GM21528 (cell line): ENCODE results near the gene MATN4.
"Not testable (repeated sequence)": the region's sequence is repeated elsewhere in the genome, so short reads cannot be mapped to it uniquely, and the experiment has no call there.

Experiments used
- ATAC-seq: cut with Tn5 transposase; IDR thresholded peaks from one replicate; pipeline ENCODE4 v1.9.1; 2021; ENCODE audit warnings: mild to moderate bottlenecking, moderate library complexity; ENCODE audit not compliant: unreplicated experiment, low FRiP score

The MATN4 gene, protein sequence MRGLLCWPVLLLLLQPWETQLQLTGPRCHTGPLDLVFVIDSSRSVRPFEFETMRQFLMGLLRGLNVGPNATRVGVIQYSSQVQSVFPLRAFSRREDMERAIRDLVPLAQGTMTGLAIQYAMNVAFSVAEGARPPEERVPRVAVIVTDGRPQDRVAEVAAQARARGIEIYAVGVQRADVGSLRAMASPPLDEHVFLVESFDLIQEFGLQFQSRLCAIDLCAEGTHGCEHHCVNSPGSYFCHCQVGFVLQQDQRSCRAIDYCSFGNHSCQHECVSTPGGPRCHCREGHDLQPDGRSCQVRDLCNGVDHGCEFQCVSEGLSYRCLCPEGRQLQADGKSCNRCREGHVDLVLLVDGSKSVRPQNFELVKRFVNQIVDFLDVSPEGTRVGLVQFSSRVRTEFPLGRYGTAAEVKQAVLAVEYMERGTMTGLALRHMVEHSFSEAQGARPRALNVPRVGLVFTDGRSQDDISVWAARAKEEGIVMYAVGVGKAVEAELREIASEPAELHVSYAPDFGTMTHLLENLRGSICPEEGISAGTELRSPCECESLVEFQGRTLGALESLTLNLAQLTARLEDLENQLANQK

DNA sequence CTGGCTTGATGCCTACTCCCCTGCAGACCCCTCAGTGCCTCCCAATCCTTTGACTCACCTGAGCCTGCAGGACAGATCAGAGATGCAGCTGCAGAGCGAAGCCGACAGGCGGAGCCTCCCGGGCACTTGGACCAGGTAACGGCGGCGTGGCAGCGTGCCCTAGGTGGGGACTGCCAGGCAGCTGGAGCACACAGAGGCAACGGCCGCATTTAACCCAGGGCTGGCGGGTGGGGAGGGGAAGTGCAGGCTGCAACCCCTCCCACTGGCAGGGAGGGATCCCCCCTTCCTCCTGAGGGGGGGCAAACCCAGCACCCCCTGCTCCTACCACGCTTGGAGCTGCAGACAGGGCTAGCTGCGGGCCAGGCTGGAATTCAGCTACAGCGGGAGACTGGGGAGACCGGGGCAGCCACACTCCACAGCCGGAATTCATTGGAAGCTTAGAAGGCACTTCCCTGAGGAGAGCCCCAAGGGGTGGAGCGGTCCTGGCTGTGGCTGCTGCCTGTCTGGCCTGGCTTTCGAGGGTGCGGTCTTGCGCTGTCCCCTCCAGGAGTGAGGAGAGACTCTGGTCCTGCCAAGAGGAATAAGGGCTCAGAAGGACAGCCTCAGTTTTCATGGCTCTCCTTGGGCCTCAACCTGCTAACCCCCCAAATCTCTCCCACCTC is at the start of gene MATN4:
Gene MATN4, minus strand, starts transcription at position 183 of the 662 bp plus-strand sequence. CDS start 2,717 bp downstream, outside the sequence.
- no peak for ATAC-seq

- ATAC-seq: no peak
Measured at GRCh38 chr20:45355209-45356084, 47.3 kb upstream of the MATN4 start.

- no peak for ATAC-seq
Measured at GRCh38 chr20:45354423-45355208, 46.5 kb upstream of the MATN4 start.

DNA sequence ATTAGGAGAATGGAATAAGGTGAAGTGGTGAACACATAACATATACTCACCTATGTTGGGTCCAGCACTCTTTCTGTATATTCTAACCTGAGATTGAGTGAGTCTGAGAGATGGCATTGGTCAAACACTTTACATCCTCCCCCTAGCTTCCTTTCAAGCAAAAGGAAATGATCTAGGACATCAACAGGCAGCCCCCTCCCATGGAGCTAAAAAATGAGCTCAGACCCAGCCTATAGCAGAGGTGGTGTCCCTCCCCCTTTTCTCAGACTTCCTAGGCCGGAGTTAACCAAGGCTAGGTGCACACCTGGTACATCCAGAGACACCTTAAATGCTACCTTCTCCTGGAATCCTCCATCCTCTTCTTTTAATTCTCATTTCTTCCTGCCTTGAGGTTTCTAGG is 45.6 kb upstream of the MATN4 start:
- ATAC-seq: no peak

DNA sequence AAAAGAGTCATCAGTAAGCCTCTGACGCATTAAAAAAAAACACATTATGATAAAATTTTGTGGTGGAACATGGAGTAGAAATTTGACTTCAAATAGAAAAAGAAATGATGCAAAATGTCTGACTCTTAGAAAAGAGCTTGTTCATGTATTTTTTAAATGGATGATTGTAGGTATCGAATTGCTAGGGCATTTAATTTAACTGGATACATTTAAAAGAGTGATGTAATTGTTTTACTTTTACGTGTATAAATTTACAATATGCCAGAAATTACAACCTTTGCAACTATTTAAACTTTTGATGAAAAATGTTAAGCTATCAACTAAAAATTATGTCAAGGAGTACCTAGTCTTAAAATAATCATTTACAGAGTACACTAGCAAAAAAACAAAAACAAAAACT is 44.6 kb upstream of the MATN4 start:
- ATAC-seq: no peak

DNA sequence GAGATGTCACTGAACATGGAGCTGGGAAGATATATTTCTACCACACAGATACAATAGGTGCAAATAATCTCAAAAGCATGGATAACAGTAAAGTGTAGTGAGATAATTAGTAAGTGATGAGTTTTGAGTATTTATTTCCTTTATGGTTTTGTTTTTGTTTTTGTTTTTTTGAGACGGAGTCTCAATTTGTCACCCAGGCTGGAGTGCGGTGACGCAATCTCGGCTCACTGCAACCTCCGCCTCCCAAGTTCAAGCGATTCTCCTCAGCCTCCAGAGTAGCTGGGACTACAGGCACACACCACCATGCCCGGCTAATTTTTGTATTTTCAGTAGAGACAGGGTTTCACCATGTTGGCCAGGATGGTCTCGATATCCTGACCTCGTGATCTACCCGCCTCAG is 42.7 kb upstream of the MATN4 start:
- not testable (repeated sequence) for ATAC-seq

GRCh38 chr20:45350217-45350616 is 42.1 kb upstream of the MATN4 start:
- no peak for ATAC-seq

- ATAC-seq: no peak
Measured at GRCh38 chr20:45347936-45348778, 40.1 kb upstream of the MATN4 start, which contains the start of gene SDC4. SDC4 (minus strand) TSS chr20:45348424; CDS start chr20:45348384, 40 bp downstream.

DNA sequence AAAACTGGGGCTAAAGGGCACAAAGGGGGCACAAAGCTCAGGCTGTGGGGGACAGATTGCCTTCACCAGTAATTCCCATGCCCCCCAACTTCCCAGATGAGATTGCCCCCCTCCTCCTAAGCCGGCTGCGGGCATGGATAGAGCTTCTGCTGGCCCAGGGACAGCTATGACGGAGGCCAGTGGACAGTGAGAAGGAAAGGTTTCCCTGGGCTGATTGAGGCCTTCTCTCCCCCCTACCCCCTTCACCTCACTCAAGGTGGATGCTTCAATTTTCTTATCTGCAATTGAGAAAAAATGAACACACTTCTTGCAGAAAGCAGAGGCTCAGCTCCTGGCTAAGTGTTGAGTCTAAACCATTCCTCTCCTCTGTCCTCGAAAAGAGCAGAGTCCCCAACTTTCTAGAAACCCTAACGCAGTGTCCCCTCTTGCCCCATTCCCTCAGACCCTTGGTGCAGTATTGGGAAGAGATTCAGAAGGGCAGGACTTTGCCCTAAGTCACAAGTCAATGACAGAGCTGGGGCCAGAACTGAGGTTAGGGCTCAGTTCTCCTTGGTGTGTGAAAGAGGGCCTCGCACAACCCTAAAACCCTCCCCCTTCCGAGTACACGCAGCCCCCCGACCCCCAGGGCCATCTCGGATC is 39.3 kb upstream of the MATN4 start:
- no peak for ATAC-seq

GRCh38 chr20:45346851-45347250 is 38.8 kb upstream of the MATN4 start:
- ATAC-seq: no peak

GRCh38 chr20:45346291-45346718 is 38.2 kb upstream of the MATN4 start:
- ATAC-seq: no peak

DNA sequence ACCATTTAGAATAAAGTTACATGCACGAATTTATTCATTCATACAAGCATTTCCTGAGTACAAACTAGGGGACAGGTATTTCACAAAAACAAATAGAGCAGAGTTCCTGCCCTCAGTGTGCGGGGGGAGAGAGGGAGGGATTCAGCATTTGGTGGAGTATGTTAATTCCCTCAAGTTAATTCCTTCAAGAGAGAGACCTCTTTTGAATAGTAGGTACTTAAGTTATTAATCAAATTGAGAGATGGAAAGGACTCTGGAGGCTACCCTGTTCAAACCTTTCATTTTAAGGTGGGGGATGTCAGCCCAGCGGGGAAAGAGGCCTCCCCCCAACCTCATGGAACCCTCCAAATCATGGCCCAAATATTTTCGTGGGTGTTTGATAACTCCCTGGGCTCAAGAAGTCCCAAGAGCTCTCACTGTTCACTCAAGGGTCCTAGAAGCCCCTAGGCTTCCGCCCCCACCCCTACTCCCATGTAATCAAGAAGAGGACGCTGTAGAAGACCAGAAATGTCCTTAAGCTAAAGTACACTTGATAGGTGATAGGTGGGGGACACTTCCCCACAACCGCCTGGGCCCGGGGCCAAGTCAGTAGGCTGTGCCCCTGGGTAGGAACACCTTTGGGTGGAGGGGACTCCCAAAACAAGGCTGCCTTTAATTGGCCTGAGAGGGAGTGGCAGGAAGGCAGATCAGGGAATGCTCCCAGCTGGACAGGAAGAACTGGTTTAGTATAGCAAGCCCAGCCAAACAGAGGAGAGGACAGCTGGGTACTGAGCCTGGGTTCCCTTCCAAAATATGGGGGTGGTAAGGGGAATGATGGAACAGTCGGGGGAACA is 37.2 kb upstream of the MATN4 start:
- ATAC-seq: no peak

GRCh38 chr20:45344168-45344860 is 36.2 kb upstream of the MATN4 start:
- no peak for ATAC-seq

GRCh38 chr20:45343532-45344167 is 35.6 kb upstream of the MATN4 start:
- ATAC-seq: no peak

- no peak for ATAC-seq
Measured at GRCh38 chr20:45342855-45343531, 34.9 kb upstream of the MATN4 start.
